Measurements from ENCODE around the gene TTLL9. TPM values are rescaled to one million over a fixed set of nuclear protein-coding genes. Genes with fewer than 3 reads are reported as not detected.

TTLL9 gene
- total RNA-seq, 5 donors from 2014 or later (not counting 1 experiment from before 2014, with no cell fraction given): 0.16 TPM; not detected in 4

DNA sequence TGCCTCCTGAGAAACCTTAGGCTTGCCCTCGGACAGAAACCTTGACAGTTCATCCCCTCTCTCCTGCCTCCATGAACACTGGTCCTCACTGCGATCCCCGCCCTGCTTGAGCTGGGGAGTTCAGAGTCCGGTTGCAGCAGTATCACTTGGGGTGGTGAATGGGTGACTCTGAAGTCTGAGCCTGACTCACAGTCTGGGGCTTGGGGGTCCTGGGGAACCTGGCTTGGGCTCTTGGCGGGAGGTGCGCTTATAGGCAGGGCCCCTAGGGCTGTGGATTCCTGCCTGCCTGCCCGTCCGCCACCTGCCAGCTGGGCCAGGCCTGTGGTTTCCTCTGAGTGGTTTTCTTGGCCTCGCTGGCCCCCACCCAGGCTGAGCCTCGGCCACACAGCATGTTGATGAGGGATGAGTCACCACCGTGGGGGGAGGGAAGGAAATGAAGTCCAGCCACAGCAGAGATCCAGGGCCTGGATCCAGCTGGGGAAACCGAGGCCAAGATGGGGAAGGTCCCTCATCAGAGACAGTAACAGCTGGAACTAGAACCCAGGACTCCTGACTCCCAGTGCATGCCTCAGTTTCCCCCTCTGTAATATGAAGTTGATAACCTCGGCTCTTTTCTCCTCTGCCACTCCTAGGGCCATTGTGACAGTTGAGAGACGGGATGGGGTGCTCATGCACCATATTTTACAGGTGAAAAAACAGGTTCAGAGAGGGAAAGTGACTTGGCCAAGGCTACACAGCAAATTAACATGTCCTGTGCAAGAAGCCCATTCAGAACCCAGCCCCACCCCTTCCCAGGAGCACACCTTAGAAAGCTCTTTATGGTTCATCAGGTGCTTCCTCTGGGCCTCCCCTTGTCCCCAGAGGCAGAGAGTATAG, 34.2 kb upstream of the TTLL9 start:
- H3K27ac ChIP-seq (ENCODE audit: low read length): no peak overlapping the region
- no peaks in the 10 kb centered on the region for H3K36me3 Mint-ChIP-seq
- WGBS (ENCODE audit: insufficient coverage): 25% methylated on average over 7 of the region's 14 CpGs
- H3K4me3 ChIP-seq (ENCODE audit: control insufficient read depth in 1 of 2, extremely low read depth in 1 of 2, low read length in 1 of 2): no peak overlapping the region
- ChIA-PET POLR2A (interaction anchor here in 1 of 2 donors (0.5 kb wide), 1 partner anchor 117 kb away, joined by 4 read pairs; no protein-coding TSS in a partner anchor), CTCF (interaction anchor here in 1 of 2 donors (1.1 kb wide), 1 partner anchor 16 kb away, joined by 4 read pairs; no protein-coding TSS in a partner anchor)
- H3K27ac Mint-ChIP-seq: peak overlapping the region in 1 of 2 donors; percentile 27
- H3K4me3 Mint-ChIP-seq: no peak overlapping the region
- H3K27me3 ChIP-seq (replicated peaks in 1 of 2; ENCODE audit: control insufficient read depth in 2 of 2, extremely low read depth in 1 of 2, insufficient read depth in 2 of 2, low read length in 1 of 2): peaks cover 0 to 21% of the 10 kb centered on the region in 2 experiments
- ATAC-seq (replicated peaks in 1 of 4): peak in 3 of 4 experiments; percentile 22 to 65 (median 29)
- H3K27me3 Mint-ChIP-seq: no peaks in the 10 kb centered on the region
- no peaks in the 10 kb centered on the region for H3K36me3 ChIP-seq (ENCODE audit: control insufficient read depth in 2 of 2, extremely low read depth in 1 of 2, insufficient read depth in 1 of 2, low read length in 1 of 2)
- peaks cover 0 to 14% of the 10 kb centered on the region in 2 experiments for H3K4me1 ChIP-seq (ENCODE audit: control insufficient read depth in 1 of 2, extremely low read depth in 1 of 2, insufficient read depth in 2 of 2, low read length in 2 of 2)
- peaks cover 0 to 11% (median 5%) of the 10 kb centered on the region in 3 donors for H3K4me1 Mint-ChIP-seq
- no peaks in the 10 kb centered on the region for H3K9me3 ChIP-seq
- peak in 14 of 35 experiments; percentile 1 to 49 (median 15) for DNase-seq
- no peaks in the 10 kb centered on the region for H3K9me3 Mint-ChIP-seq

DNA sequence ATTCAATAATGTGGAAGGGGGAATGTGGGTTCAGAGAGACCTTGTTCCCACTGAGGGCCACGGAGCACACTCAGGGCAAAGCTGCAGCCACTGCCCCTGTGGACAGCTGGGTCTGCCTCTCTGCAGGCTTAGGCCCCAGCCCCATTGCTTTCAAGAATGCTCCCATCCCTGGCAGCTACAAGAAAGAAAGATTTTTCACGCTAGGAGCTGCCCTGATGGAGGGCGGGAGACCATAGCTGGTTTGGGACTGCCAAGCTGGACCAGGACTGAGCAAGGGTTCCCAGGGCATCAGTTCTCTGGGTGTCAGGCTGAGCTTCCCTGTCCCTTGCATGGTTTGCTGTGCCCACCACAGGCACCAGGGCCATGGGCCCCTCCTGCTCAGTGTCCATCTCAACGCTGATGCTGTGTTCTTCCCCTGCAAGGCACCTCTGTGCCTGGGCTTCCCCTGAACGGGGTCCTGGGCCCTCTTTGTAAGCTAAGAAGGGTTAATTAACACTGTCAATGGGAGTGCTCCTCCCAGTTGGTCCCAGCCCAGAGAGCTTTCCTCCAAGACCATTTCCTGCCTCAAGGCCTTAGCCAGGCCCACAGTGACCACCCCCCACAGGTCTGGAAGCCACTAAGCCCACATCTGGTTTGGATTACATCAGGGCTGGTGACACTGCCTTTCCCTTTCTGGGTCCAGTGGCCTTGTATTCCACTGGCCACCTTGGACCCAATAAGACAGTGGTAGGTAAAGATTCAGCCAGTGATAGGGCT, 33.4 kb upstream of the TTLL9 start:
- Histone ChIP-seq H3K4me1 (ENCODE audit: control insufficient read depth in 1 of 2, extremely low read depth in 1 of 2, insufficient read depth in 2 of 2, low read length in 2 of 2) (peaks cover 0 to 14% of the 10 kb centered on the region in 2 experiments), H3K27me3 (replicated peaks in 1 of 2; ENCODE audit: control insufficient read depth in 2 of 2, extremely low read depth in 1 of 2, insufficient read depth in 2 of 2, low read length in 1 of 2) (peaks cover 0 to 19% of the 10 kb centered on the region in 2 experiments), H3K27ac (ENCODE audit: low read length) (no peak overlapping the region), H3K9me3 (no peaks in the 10 kb centered on the region), H3K36me3 (ENCODE audit: control insufficient read depth in 2 of 2, extremely low read depth in 1 of 2, insufficient read depth in 1 of 2, low read length in 1 of 2) (no peaks in the 10 kb centered on the region), H3K4me3 (ENCODE audit: control insufficient read depth in 1 of 2, extremely low read depth in 1 of 2, low read length in 1 of 2) (no peak overlapping the region)
- Mint-ChIP-seq H3K9me3 (no peaks in the 10 kb centered on the region), H3K4me3 (no peak overlapping the region), H3K27ac (no peak overlapping the region), H3K36me3 (no peaks in the 10 kb centered on the region), H3K27me3 (no peaks in the 10 kb centered on the region), H3K4me1 (peaks cover 0 to 11% (median 5%) of the 10 kb centered on the region in 3 donors)
- POLR2A ChIA-PET: no interaction called here
- ATAC-seq (replicated peaks in 1 of 4): no peak
- WGBS (ENCODE audit: insufficient coverage): 91% methylated on average over 3 of the region's 5 CpGs
- no peak for DNase-seq
- CTCF ChIA-PET: interaction anchor here in 1 of 2 donors (1.1 kb wide), 1 partner anchor 15 kb away, joined by 4 read pairs; no protein-coding TSS in a partner anchor

DNA sequence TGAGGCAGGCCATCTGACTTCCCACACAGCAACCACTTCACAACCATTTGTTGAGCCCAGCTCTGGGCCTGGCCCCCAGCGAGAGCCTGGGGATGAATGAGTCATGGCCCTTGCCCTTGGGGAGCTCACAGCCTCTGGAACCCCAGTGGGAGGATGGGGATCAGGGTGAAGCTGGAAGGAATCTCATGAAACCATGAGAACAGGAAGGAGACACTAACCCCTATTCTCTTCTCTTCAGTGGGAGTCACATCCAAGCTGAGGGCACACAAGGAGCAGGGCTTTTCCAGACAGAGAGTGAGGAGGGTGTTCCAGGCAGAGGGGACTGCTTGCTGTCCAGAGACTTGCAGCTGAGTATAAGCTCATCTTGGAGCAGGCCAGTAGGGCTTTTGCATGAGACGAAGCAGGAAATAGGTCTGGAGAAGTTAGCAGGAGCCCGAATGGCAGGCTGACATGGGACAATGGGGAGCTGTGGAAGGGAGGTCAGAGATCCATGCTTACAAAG, 32.5 kb upstream of the TTLL9 start:
- no peak for DNase-seq
- POLR2A ChIA-PET: no interaction called here
- no peak overlapping the region for H3K27ac ChIP-seq (ENCODE audit: low read length)

DNA sequence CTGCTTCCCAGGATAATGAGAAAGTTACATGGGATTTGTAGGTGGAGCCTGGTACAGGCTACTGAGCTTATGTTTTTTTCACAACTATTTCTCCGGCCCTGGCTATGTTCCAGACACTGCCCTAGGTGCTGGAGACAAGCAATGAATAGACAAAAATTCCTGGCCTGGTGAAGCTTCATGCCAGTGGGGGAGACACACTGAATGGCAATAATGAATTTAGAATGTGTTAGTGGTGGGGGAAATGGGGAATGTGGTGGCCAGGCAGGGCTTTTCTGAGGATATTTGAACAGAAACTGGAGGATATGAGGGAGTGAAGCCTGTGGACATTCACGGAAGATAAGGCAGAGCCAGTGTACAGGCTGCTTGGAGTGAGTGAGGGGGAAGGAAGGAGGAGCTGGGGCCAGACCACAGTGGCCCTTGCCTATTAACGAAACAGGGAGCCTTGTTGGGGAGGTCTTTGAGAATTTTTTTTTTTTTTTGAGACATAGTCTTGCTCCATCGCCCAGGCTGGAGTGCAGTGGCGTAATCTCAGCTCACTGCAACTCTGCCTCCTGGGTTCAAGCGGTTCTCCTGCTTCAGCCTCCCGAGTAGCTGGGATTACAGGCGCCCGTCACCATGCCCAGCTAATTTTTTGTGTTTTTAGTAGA, 31.7 kb upstream of the TTLL9 start:
- WGBS (ENCODE audit: insufficient coverage): 69% methylated on average over 3 of the region's 9 CpGs
- POLR2A ChIA-PET: no interaction called here

More for the DNA sequence above, 32.5 kb upstream of the TTLL9 start:
- CTCF ChIA-PET: interaction anchor here in 1 of 2 donors (0.9 kb wide), 1 partner anchor 76 kb away, joined by 3 read pairs; no protein-coding TSS in a partner anchor
- Mint-ChIP-seq H3K27me3 (no peaks in the 10 kb centered on the region), H3K9me3 (no peaks in the 10 kb centered on the region), H3K4me1 (peaks cover 0 to 11% (median 5%) of the 10 kb centered on the region in 3 donors), H3K36me3 (no peaks in the 10 kb centered on the region), H3K4me3 (no peak overlapping the region), H3K27ac (no peak overlapping the region)
- H3K9me3 ChIP-seq: no peaks in the 10 kb centered on the region
- H3K4me1 ChIP-seq (ENCODE audit: control insufficient read depth in 1 of 2, extremely low read depth in 1 of 2, insufficient read depth in 2 of 2, low read length in 2 of 2): peaks cover 0 to 14% of the 10 kb centered on the region in 2 experiments
- no peaks in the 10 kb centered on the region for H3K36me3 ChIP-seq (ENCODE audit: control insufficient read depth in 2 of 2, extremely low read depth in 1 of 2, insufficient read depth in 1 of 2, low read length in 1 of 2)
- peaks cover 0 to 19% of the 10 kb centered on the region in 2 experiments for H3K27me3 ChIP-seq (replicated peaks in 1 of 2; ENCODE audit: control insufficient read depth in 2 of 2, extremely low read depth in 1 of 2, insufficient read depth in 2 of 2, low read length in 1 of 2)
- 91% methylated on average over 2 of the region's 3 CpGs for WGBS (ENCODE audit: insufficient coverage)
- H3K4me3 ChIP-seq (ENCODE audit: control insufficient read depth in 1 of 2, extremely low read depth in 1 of 2, low read length in 1 of 2): no peak overlapping the region
- no peak for ATAC-seq (replicated peaks in 1 of 4)

DNA sequence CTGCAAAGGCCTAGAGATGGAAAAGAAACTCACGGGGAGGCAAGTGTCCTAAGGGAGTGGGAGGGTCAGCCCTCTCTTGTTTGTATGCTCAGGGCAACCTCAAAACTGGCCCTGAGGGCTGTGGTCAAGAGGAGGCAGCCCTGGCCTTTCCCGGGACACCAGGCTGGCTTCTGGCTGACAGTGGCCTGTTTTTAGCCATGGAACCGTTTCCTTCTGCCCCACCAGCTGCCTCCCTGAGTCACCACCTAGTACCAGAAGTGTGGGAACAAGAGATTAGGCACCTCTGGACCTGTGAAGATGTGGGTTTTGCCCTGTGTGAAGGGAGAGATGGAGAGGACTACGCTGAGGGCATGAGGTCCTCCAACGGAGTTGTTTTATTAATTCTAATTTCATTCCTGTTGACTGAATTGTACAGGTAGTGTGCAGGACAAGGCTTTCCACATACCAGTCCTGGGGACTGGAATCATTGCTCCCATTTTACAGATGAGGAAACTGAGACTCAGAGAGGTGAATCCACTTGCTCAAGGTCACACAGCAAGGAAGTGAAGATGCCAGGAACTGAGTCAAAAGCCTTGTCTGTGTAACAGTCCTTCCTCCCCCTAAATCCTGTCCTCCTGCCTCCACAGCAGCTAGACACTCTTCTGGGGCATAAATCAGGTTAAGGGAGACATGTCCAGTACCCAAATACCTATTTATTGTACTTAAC, 30.5 kb upstream of the TTLL9 start:
- POLR2A ChIA-PET: interaction anchor here in 1 of 2 donors (0.5 kb wide), 1 partner anchor 993 kb away, joined by 9 read pairs; no protein-coding TSS in a partner anchor
- H3K27ac Mint-ChIP-seq: no peak overlapping the region
- no peaks in the 10 kb centered on the region for H3K27me3 Mint-ChIP-seq
- H3K4me3 ChIP-seq (ENCODE audit: control insufficient read depth in 1 of 2, extremely low read depth in 1 of 2, low read length in 1 of 2): no peak overlapping the region
- H3K36me3 ChIP-seq (ENCODE audit: control insufficient read depth in 2 of 2, extremely low read depth in 1 of 2, insufficient read depth in 1 of 2, low read length in 1 of 2): no peaks in the 10 kb centered on the region
- 100% methylated on average over 1 of the region's 5 CpGs for WGBS (ENCODE audit: insufficient coverage)
- no peak overlapping the region for H3K4me3 Mint-ChIP-seq
- peaks cover 0 to 8% of the 10 kb centered on the region in 2 experiments for H3K27me3 ChIP-seq (replicated peaks in 1 of 2; ENCODE audit: control insufficient read depth in 2 of 2, extremely low read depth in 1 of 2, insufficient read depth in 2 of 2, low read length in 1 of 2)
- no peaks in the 10 kb centered on the region for H3K9me3 ChIP-seq
- H3K27ac ChIP-seq (ENCODE audit: low read length): no peak overlapping the region
- no peak for DNase-seq
- no peak for ATAC-seq (replicated peaks in 1 of 4)
- peaks cover 0 to 10% (median 5%) of the 10 kb centered on the region in 3 donors for H3K4me1 Mint-ChIP-seq
- no peaks in the 10 kb centered on the region for H3K9me3 Mint-ChIP-seq
- peaks cover 0 to 14% of the 10 kb centered on the region in 2 experiments for H3K4me1 ChIP-seq (ENCODE audit: control insufficient read depth in 1 of 2, extremely low read depth in 1 of 2, insufficient read depth in 2 of 2, low read length in 2 of 2)
- H3K36me3 Mint-ChIP-seq: no peaks in the 10 kb centered on the region
- CTCF ChIA-PET: no interaction called here

More for the DNA sequence above, 31.7 kb upstream of the TTLL9 start:
- Mint-ChIP-seq H3K4me1 (peaks cover 0 to 11% (median 5%) of the 10 kb centered on the region in 3 donors), H3K9me3 (no peaks in the 10 kb centered on the region), H3K27me3 (no peaks in the 10 kb centered on the region), H3K36me3 (no peaks in the 10 kb centered on the region), H3K27ac (no peak overlapping the region), H3K4me3 (no peak overlapping the region)
- Histone ChIP-seq H3K4me1 (ENCODE audit: control insufficient read depth in 1 of 2, extremely low read depth in 1 of 2, insufficient read depth in 2 of 2, low read length in 2 of 2) (peaks cover 0 to 14% of the 10 kb centered on the region in 2 experiments), H3K9me3 (no peaks in the 10 kb centered on the region), H3K27ac (ENCODE audit: low read length) (no peak overlapping the region), H3K27me3 (replicated peaks in 1 of 2; ENCODE audit: control insufficient read depth in 2 of 2, extremely low read depth in 1 of 2, insufficient read depth in 2 of 2, low read length in 1 of 2) (peaks cover 0 to 11% of the 10 kb centered on the region in 2 experiments), H3K36me3 (ENCODE audit: control insufficient read depth in 2 of 2, extremely low read depth in 1 of 2, insufficient read depth in 1 of 2, low read length in 1 of 2) (no peaks in the 10 kb centered on the region), H3K4me3 (ENCODE audit: control insufficient read depth in 1 of 2, extremely low read depth in 1 of 2, low read length in 1 of 2) (no peak overlapping the region)
- no peak for ATAC-seq (replicated peaks in 1 of 4)
- CTCF ChIA-PET: interaction anchor here in 1 of 2 donors (0.9 to 1.2 kb wide), 2 partner anchors 15 to 75 kb away, joined by 3 read pairs; no protein-coding TSS in a partner anchor
- no peak for DNase-seq

Data from T-cell (primary cell).